GM12878 (cell line): ENCODE results near the gene AGAP1. TPM values are rescaled to one million over a fixed set of nuclear protein-coding genes. Genes with fewer than 3 reads are reported as not detected.

Experiments
- ATAC-seq: fragments of 200-7000 bp; cut with Tn5 transposase; 3 replicates; pipeline ENCODE4 v1.9.1; 2020; ENCODE audit warnings: mild to moderate bottlenecking, moderate library complexity
- BruUV-seq: library from RNA; stranded (reverse); fragments of 400-500 nt; replicated peaks from 2 replicates; lab custom pipeline; 2021; lab: Mats Ljungman, UMichigan
- CTCF ChIA-PET: fragments of 300-600 bp; sonication (Branson Sonifier 250); formaldehyde crosslinking; extraction: SDS; loops from one replicate; lab custom pipeline; 2021; ENCODE audit warnings: inconsistent platforms; lab: Yijun Ruan, JAX
- POLR2A ChIA-PET: fragments of 350-600 bp; formaldehyde crosslinking; extraction: SDS; loops from one replicate; lab custom pipeline; 2021; ENCODE audit warnings: inconsistent platforms; lab: Charles Lee
- RAD21 ChIA-PET: fragments of 300-600 bp; sonication (Branson Sonifier 250); formaldehyde crosslinking; loops from one replicate; lab custom pipeline; 2023; ENCODE audit warnings: antibody characterized with exemption; ENCODE audit not compliant: unreplicated experiment; lab: Charles Lee
- SMC1A ChIA-PET: fragments of 300-600 bp; sonication (Branson Sonifier 250); formaldehyde crosslinking; loops from one replicate; lab custom pipeline; 2023; ENCODE audit not compliant: unreplicated experiment, uncharacterized antibody; lab: Charles Lee
- DNase-seq: peaks from one replicate; pipeline ENCODE4 v3.0.0-alpha.2; 2011; ENCODE audit warnings: low read depth, low spot score
- FAIRE-seq: peaks from 3 replicates; lab custom pipeline; 2011; peaks lifted over from hg19 to GRCh38; lab: Jason Lieb, UNC
- H2AFZ ChIP-seq: 2 replicates; pipeline ENCODE4 v1.6.0; 2011; ENCODE audit warnings: low read depth, low read length, control low read depth; ENCODE audit not compliant: control insufficient read depth
- H3K27ac ChIP-seq: 2 replicates; pipeline ENCODE4 v1.5.1; 2011; ENCODE audit warnings: control low read depth; ENCODE audit not compliant: control insufficient read depth, insufficient read depth
- H3K27me3 ChIP-seq, 2 experiments: replicated peaks in 1 of 2; 2 replicates each; pipeline versions ENCODE4 v1.6.0 to v1.6.1; 2011; ENCODE audit warnings: low read length in 1 of 2; ENCODE audit not compliant: control insufficient read depth in 2 of 2, insufficient read depth in 2 of 2
- H3K36me3 ChIP-seq, 2 experiments: 2 replicates each; pipeline ENCODE4 v1.5.1; 2011; ENCODE audit warnings: low read length in 1 of 2; ENCODE audit not compliant: control insufficient read depth in 2 of 2, insufficient read depth in 2 of 2
- H3K4me1 ChIP-seq: 2 replicates; pipeline ENCODE4 v1.6.1; 2011; ENCODE audit warnings: mild to moderate bottlenecking, low read length, moderate library complexity, mixed read lengths; ENCODE audit not compliant: control insufficient read depth, insufficient read depth
- H3K4me2 ChIP-seq: 2 replicates; pipeline ENCODE4 v1.6.0; 2011; ENCODE audit warnings: control low read depth; ENCODE audit not compliant: control insufficient read depth, insufficient read depth
- H3K4me3 ChIP-seq: fragments of 200-600 bp; sonication (generic); 2 replicates; pipeline ENCODE4 v1.5.1; 2016
- H3K79me2 ChIP-seq: 2 replicates; pipeline ENCODE4 v1.6.0; 2011; ENCODE audit warnings: low read length; ENCODE audit not compliant: control insufficient read depth, insufficient read depth
- H3K9ac ChIP-seq: 2 replicates; pipeline ENCODE4 v1.8.0; 2011; ENCODE audit warnings: low read length, control low read depth, mixed read lengths; ENCODE audit not compliant: control insufficient read depth, insufficient read depth
- H3K9me3 ChIP-seq: replicated peaks from 3 replicates; pipeline ENCODE4 v1.5.1; 2011; ENCODE audit warnings: mild to moderate bottlenecking, low read length; ENCODE audit not compliant: control insufficient read depth, insufficient read depth
- H4K20me1 ChIP-seq: 2 replicates; pipeline ENCODE4 v1.6.0; 2011; ENCODE audit not compliant: control insufficient read depth, insufficient read depth
- BMI1 ChIP-seq: fragments of 450-650 bp; IDR thresholded peaks from 2 replicates; pipeline ENCODE4 v1.6.1; 2016; ENCODE audit warnings: mild to moderate bottlenecking, moderate library complexity, borderline replicate concordance
- CREM ChIP-seq: IDR thresholded peaks from 2 replicates; pipeline ENCODE4 v1.6.1; 2014; ENCODE audit warnings: antibody characterized with exemption, low read depth
- FOXM1 ChIP-seq: IDR thresholded peaks from 2 replicates; pipeline ENCODE4 v1.6.1; 2012; ENCODE audit warnings: low read depth, mild to moderate bottlenecking, inconsistent platforms, low read length, moderate library complexity
- HDGF ChIP-seq: fragments of 450-650 bp; IDR thresholded peaks from 2 replicates; pipeline ENCODE4 v1.6.1; 2016; ENCODE audit warnings: antibody characterized with exemption
- JUNB ChIP-seq: IDR thresholded peaks from 2 replicates; pipeline ENCODE4 v1.6.1; 2016; ENCODE audit warnings: antibody characterized with exemption, mild to moderate bottlenecking
- MEF2A ChIP-seq: IDR thresholded peaks from 2 replicates; pipeline ENCODE4 v1.6.1; 2011; ENCODE audit warnings: low read depth, mild to moderate bottlenecking, low read length, moderate library complexity; ENCODE audit not compliant: insufficient read depth
- MTA2 ChIP-seq: fragments of 450-650 bp; IDR thresholded peaks from 2 replicates; pipeline ENCODE4 v1.6.1; 2016; ENCODE audit warnings: low read depth, mild to moderate bottlenecking, moderate library complexity
- PAX5 ChIP-seq: IDR thresholded peaks from 2 replicates; pipeline ENCODE4 v1.6.1; 2011; ENCODE audit warnings: low read depth, low read length, borderline replicate concordance
- SRF ChIP-seq, 2 experiments: IDR thresholded peaks; 2 replicates each; pipeline ENCODE4 v1.6.1; 2011; ENCODE audit warnings: low read depth in 2 of 2, low read length in 2 of 2, mild to moderate bottlenecking in 1 of 2, moderate library complexity in 1 of 2
- SUPT20H ChIP-seq: IDR thresholded peaks from 2 replicates; pipeline ENCODE4 v1.6.1; 2011; ENCODE audit warnings: low read depth, mild to moderate bottlenecking, low read length, moderate library complexity, borderline replicate concordance; ENCODE audit not compliant: control insufficient read depth
- WGBS: methylation state at CpG from one replicate; pipeline ENCODE4 v1.1.6; 2016; ENCODE audit warnings: low lambda C conversion rate; ENCODE audit not compliant: insufficient replicate concordance, insufficient coverage; ENCODE audit errors: missing lambda C conversion rate; 5-methylcytosine and 5-hydroxymethylcytosine counted together
- in situ Hi-C: fragments of 300-500 bp; cut with MboI; formaldehyde crosslinking; loops from 9 replicates; pipeline ENCODE4 v1.14.3; 2018; ENCODE audit warnings: mixed read lengths
- intact Hi-C: fragments of 100-400 bp; cut with micrococcal nuclease; formaldehyde crosslinking; loops from one replicate; pipeline ENCODE4 v1.14.2; 2022; ENCODE audit not compliant: unreplicated experiment
- polyA plus RNA-seq, 11 experiments: library from polyadenylated mRNA; depleted of rRNA in 4 of 11; unstranded in 6 of 11; stranded (reverse) in 5 of 11; fragments of >200 nt; fragmentation: Nextera tagmentation in 4 of 11; fragmentation: Illumina TruSeq in 1 of 11; extraction: Ambion mirVana in 4 of 11; extraction: Trizol in 1 of 11; gene quantifications; 1 replicate in 1 of 11; 2 replicates in 10 of 11; pipeline versions ENCODE4 v1.2.1 to v1.2.3, GENCODE V29; 2011 to 2016; ENCODE audit warnings: inconsistent platforms in 2 of 11, missing spikeins in 2 of 11, low read depth in 1 of 11
- total RNA-seq, 4 experiments: library from RNA; depleted of rRNA in 3 of 4; stranded (reverse); fragments of >200 nt in 3 of 4; fragmentation: Illumina TruSeq in 1 of 4; extraction: Trizol in 1 of 4; gene quantifications; 2 replicates each; pipeline versions ENCODE4 v1.2.1 to v1.2.3, GENCODE V29; 2013 to 2021
- TF ChIP-seq, protein P1 (sequence below): IDR thresholded peaks from 2 replicates; pipeline ENCODE4 v1.6.1; 2012; ENCODE audit warnings: low read depth, low read length, improper control_type of control experiment

The AGAP1 gene
- total and polyA plus RNA-seq, 10 of the 15 experiments (the other 5 are each of a cell fraction or from before 2014, with no cell fraction given) = 0.05 to 0.15 (median 0.06) TPM; not detected in 7

DNA sequence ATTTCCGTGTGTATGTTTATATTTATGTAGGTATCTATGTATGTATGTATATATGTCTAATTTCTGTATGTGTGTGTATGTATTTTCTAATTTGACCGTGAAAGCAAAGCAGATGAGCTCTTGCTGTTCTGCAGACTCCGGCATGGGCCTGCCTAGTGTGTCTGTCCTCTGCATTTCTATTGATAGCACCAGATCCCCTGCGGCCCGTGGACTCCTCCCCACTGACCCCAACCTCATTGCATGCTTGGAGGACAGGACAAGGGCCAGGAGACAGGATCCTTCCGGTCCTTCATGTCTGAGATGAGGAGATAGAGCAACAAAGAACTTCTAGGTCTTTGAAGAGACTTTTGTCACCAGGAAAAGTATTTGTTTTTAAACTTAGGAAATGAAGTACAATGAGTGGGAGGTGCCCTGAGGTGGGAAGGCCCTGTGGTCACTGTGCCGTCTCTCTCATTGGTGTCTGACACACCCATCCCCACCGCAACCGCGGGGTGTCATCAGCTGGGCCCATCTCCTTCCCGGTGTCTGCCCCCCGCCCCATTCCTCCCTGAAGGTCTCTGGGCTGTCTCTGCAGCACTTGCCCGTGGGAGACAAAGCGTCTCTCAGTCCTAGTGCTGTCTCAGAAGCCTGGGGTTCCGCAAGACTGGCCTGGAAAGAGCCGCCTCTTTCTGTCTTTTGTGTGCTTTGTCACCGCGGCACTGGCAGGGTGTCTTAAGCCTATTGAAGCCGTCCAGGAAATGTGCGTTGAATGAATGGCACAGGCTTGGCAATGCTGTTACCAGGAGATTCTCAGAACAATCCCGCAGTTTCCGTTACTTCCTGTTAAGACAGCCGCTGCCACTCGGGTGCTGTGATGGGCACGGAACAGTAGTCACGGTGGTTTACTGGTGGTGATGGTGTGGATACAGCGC lies 216.4 kb downstream of the AGAP1 start:
- no peak overlapping the region for H2AFZ ChIP-seq
- intact Hi-C loops = no loop called here
- CTCF ChIA-PET = no interaction called here
- no TSS peak for BruUV-seq
- no peaks in the 10 kb centered on the region; a peak in 1 of 4 replicates for H3K27me3 ChIP-seq
- no peaks in the 10 kb centered on the region for H3K36me3 ChIP-seq
- TF ChIP-seq SRF (IDR thresholded peaks at IDR 0.05; ENCODE audit: low read depth in 2 of 2, low read length in 2 of 2) (no peak), BMI1 (no peak), HDGF (no peak), MTA2 (no peak)
- TF ChIP-seq, all 136 proteins: peak for 0
- SMC1A ChIA-PET = no interaction called here
- 39% methylated on average over 24 of the region's 27 CpGs for WGBS
- FAIRE-seq (no peak), ATAC-seq (no peak), DNase-seq (no peak)
- Histone ChIP-seq H3K4me2 (no peak overlapping the region), H3K79me2 (no peaks in the 10 kb centered on the region), H3K9me3 (no peaks in the 10 kb centered on the region), H3K4me1 (no peaks in the 10 kb centered on the region), H3K27ac (no peak overlapping the region), H4K20me1 (no peaks in the 10 kb centered on the region), H3K4me3 (no peak overlapping the region), H3K9ac (no peak overlapping the region)
- RAD21 ChIA-PET = no interaction called here
- in situ Hi-C loops = no loop called here
- POLR2A ChIA-PET = no interaction called here

DNA sequence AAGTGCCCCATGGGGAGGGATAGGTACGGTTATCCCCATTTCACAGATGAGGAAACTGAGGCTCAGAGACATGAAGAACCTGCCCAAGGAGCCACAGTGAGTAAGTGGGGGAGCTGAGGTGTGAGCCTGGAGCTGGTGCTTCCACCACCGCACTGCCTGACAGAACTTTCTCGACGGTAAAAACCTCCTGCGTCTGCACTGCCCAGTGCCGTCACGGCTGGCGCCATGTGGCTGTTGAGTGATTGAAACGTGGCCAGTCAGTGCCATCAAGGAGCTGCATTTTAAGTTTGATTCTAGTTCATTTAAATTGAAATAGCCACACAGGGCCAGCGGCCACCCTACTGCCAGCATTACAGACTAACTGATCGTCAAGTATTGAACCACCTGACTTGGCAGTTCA lies 217.1 kb downstream of the AGAP1 start:
- DNase-seq = no peak
- intact Hi-C loops (no loop called here), in situ Hi-C loops (no loop called here)
- Histone ChIP-seq H3K4me2 (no peak overlapping the region), H3K36me3 (no peaks in the 10 kb centered on the region), H3K9me3 (no peaks in the 10 kb centered on the region), H3K4me3 (no peak overlapping the region), H3K27me3 (no peaks in the 10 kb centered on the region; a peak in 1 of 4 replicates), H4K20me1 (no peaks in the 10 kb centered on the region), H3K4me1 (no peaks in the 10 kb centered on the region), H2AFZ (no peak overlapping the region), H3K79me2 (no peaks in the 10 kb centered on the region), H3K9ac (no peak overlapping the region), H3K27ac (no peak overlapping the region)
- no peak for TF ChIP-seq CREM
- TF ChIP-seq PAX5 = no peak
- TF ChIP-seq, protein P1, sequence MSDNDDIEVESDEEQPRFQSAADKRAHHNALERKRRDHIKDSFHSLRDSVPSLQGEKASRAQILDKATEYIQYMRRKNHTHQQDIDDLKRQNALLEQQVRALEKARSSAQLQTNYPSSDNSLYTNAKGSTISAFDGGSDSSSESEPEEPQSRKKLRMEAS = no peak
- TF ChIP-seq MEF2A = no peak
- no peak for TF ChIP-seq JUNB
- TF ChIP-seq FOXM1 = no peak
- TF ChIP-seq SUPT20H = no peak
- BruUV-seq = no TSS peak
- RAD21 ChIA-PET = no interaction called here
- CTCF ChIA-PET = no interaction called here
- SMC1A ChIA-PET = no interaction called here
- WGBS = 67% methylated on average over 11 of the region's 11 CpGs
- POLR2A ChIA-PET = no interaction called here
- no peak for ATAC-seq
- no peak for FAIRE-seq
